WTC11 (cell line): Measurements from ENCODE around the gene DCHS2. TPM values are rescaled to one million over a fixed set of nuclear protein-coding genes. Genes with fewer than 3 reads are reported as not detected.
A peak's percentile ranks its signal among the peaks of the same experiment; 100 is the strongest.

ENCODE experiments used
- ATAC-seq: fragments of 200-7000 bp; cut with Tn5 transposase; 2 replicates; pipeline ENCODE4 v1.10.0; 2021; ENCODE audit warnings: mild to moderate bottlenecking, moderate library complexity
- CTCF ChIA-PET: fragments of 300-600 bp; sonication (Branson Sonifier 250); formaldehyde crosslinking; loops from one replicate; lab custom pipeline; 2021; ENCODE audit warnings: antibody characterized with exemption; lab: Charles Lee
- POLR2A ChIA-PET: fragments of 350-600 bp; sonication (Branson Sonifier 250); formaldehyde crosslinking; loops from one replicate; lab custom pipeline; 2021; ENCODE audit warnings: antibody characterized with exemption; lab: Charles Lee
- DNase-seq: peaks from one replicate; pipeline ENCODE4 v3.0.0; 2021; ENCODE audit warnings: low spot score
- H3K27ac Mint-ChIP-seq: 2 replicates; pipeline ENCODE4 v1.8.0; 2021; ENCODE audit warnings: mixed read lengths
- H3K27me3 Mint-ChIP-seq: 2 replicates; pipeline ENCODE4 v1.8.0; 2021; ENCODE audit warnings: low read depth, mild to moderate bottlenecking, moderate library complexity, mixed read lengths
- H3K36me3 Mint-ChIP-seq: 2 replicates; pipeline ENCODE4 v1.8.0; 2021; ENCODE audit warnings: mixed read lengths
- H3K4me1 Mint-ChIP-seq: 2 replicates; pipeline ENCODE4 v1.8.0; 2022; ENCODE audit warnings: mixed read lengths
- H3K4me3 Mint-ChIP-seq: 2 replicates; pipeline ENCODE4 v1.8.0; 2021; ENCODE audit warnings: mild to moderate bottlenecking, moderate library complexity, mixed read lengths
- H3K9me3 Mint-ChIP-seq: 2 replicates; pipeline ENCODE4 v1.8.0; 2021; ENCODE audit warnings: mixed read lengths
- ATF1 ChIP-seq: sonication (generic); formaldehyde crosslinking; IDR thresholded peaks from 2 replicates; pipeline ENCODE4 v1.8.1; 2023; ENCODE audit warnings: mild to moderate bottlenecking, moderate library complexity, missing genetic modification reagents
- CTCF ChIP-seq: fragments of 200-600 bp; IDR thresholded peaks from 2 replicates; pipeline ENCODE4 v1.8.0; 2022; ENCODE audit warnings: antibody characterized with exemption
- E2F4 ChIP-seq: sonication (generic); formaldehyde crosslinking; IDR thresholded peaks from 2 replicates; pipeline ENCODE4 v1.8.1; 2022; ENCODE audit warnings: low read depth, mild to moderate bottlenecking, moderate library complexity, missing genetic modification reagents, borderline replicate concordance
- E2F5 ChIP-seq: sonication (generic); formaldehyde crosslinking; IDR thresholded peaks from 2 replicates; pipeline ENCODE4 v1.8.1; 2022; ENCODE audit warnings: mild to moderate bottlenecking, moderate library complexity, missing genetic modification reagents
- FOXP1 ChIP-seq: sonication (generic); formaldehyde crosslinking; IDR thresholded peaks from 2 replicates; pipeline ENCODE4 v1.8.0; 2022; ENCODE audit warnings: missing genetic modification reagents, mild to moderate bottlenecking, moderate library complexity, borderline replicate concordance
- FOXP4 ChIP-seq: sonication (generic); formaldehyde crosslinking; IDR thresholded peaks from 2 replicates; pipeline ENCODE4 v1.8.0; 2022; ENCODE audit warnings: mild to moderate bottlenecking, missing genetic modification reagents
- IRF1 ChIP-seq: sonication (generic); formaldehyde crosslinking; IDR thresholded peaks from 2 replicates; pipeline ENCODE4 v1.8.0; 2023; ENCODE audit warnings: missing genetic modification reagents
- MYBL2 ChIP-seq: sonication (generic); formaldehyde crosslinking; IDR thresholded peaks from 2 replicates; pipeline ENCODE4 v1.8.1; 2023; ENCODE audit warnings: mild to moderate bottlenecking, moderate library complexity, missing genetic modification reagents
- NFE2L1 ChIP-seq: sonication (generic); formaldehyde crosslinking; IDR thresholded peaks from 2 replicates; pipeline ENCODE4 v1.8.1; 2023; ENCODE audit warnings: missing genetic modification reagents
- NFYB ChIP-seq: sonication (generic); formaldehyde crosslinking; conservative IDR thresholded peaks from 2 replicates; pipeline ENCODE4 v1.8.0; 2022; ENCODE audit warnings: low read depth, missing genetic modification reagents
- NR3C1 ChIP-seq: sonication (generic); formaldehyde crosslinking; conservative IDR thresholded peaks from 2 replicates; pipeline ENCODE4 v1.8.1; 2023; ENCODE audit warnings: low read depth, mild to moderate bottlenecking, missing genetic modification reagents
- SP1 ChIP-seq: sonication (generic); formaldehyde crosslinking; conservative IDR thresholded peaks from 2 replicates; pipeline ENCODE4 v1.8.1; 2022; ENCODE audit warnings: missing genetic modification reagents
- USF1 ChIP-seq: sonication (generic); formaldehyde crosslinking; IDR thresholded peaks from 2 replicates; pipeline ENCODE4 v1.8.0; 2022; ENCODE audit warnings: mild to moderate bottlenecking, missing genetic modification reagents
- ZBTB43 ChIP-seq: sonication (generic); formaldehyde crosslinking; IDR thresholded peaks from 2 replicates; pipeline ENCODE4 v1.8.1; 2023; ENCODE audit warnings: mild to moderate bottlenecking, missing genetic modification reagents
- ZNF138 ChIP-seq: sonication (generic); formaldehyde crosslinking; conservative IDR thresholded peaks from 2 replicates; pipeline ENCODE4 v1.8.1; 2022; ENCODE audit warnings: mild to moderate bottlenecking, moderate library complexity, missing genetic modification reagents
- total RNA-seq: library from RNA; stranded (reverse); gene quantifications from 3 replicates; pipeline ENCODE4 v1.2.3, GENCODE V29; 2021

The DCHS2 gene
- total RNA-seq, 1 experiment from 2014 or later = 1.3 TPM

- ChIA-PET POLR2A (interaction anchor here (1.0 kb wide), 1 partner anchor 16 kb away, joined by 4 read pairs; no protein-coding TSS in a partner anchor), CTCF (interaction anchor here (0.6 to 2.1 kb wide), 4 partner anchors 9 to 254 kb away, joined by 3 to 8 read pairs (median 4); partner anchors contain the start of gene LRAT)
- DNase-seq = no peak
- Mint-ChIP-seq H3K36me3 (no peaks in the 10 kb centered on the region), H3K4me1 (peaks cover 16% of the 10 kb centered on the region), H3K9me3 (no peaks in the 10 kb centered on the region), H3K27me3 (peaks cover 81% of the 10 kb centered on the region), H3K4me3 (peak overlapping the region; percentile 80), H3K27ac (no peak overlapping the region)
- TF ChIP-seq ATF1 (CRISPR knock-in tag) (peak; percentile 4; the same call in 1 of the 2 replicates), NFYB (CRISPR knock-in tag) (0 out of 2 replicates have a peak, but pooled peaks have one; percentile 27), FOXP4 (CRISPR knock-in tag) (peak; percentile 28; the same call in 1 of the 2 replicates), FOXP1 (CRISPR knock-in tag) (0 out of 2 replicates have a peak, but pooled peaks have one; percentile 63), MYBL2 (0 out of 2 replicates have a peak, but pooled peaks have one; percentile 19), NFE2L1 (peak; percentile 69; the same call in 1 of the 2 replicates), SP1 (peak; percentile 44), ZBTB43 (CRISPR knock-in tag) (peak; percentile 77; the same call in 1 of the 2 replicates), CTCF (no peak), NR3C1 (CRISPR knock-in tag) (0 out of 2 replicates have a peak, but pooled peaks have one; percentile 55), USF1 (CRISPR knock-in tag) (no peak), IRF1 (CRISPR knock-in tag) (peak; percentile 81; the same call in 1 of the 2 replicates), E2F4 (CRISPR knock-in tag) (peak; percentile 26; the same call in 1 of the 2 replicates), ZNF138 (CRISPR knock-in tag) (no peak), E2F5 (CRISPR knock-in tag) (peak; percentile 80; the same call in 1 of the 2 replicates)
- ATAC-seq = peak; percentile 19
Observed at GRCh38 chr4:154490234-154490582, 1.4 kb downstream of the DCHS2 start.
